ENCODE measurements around the gene BAZ2B.

The BAZ2B gene

DNA sequence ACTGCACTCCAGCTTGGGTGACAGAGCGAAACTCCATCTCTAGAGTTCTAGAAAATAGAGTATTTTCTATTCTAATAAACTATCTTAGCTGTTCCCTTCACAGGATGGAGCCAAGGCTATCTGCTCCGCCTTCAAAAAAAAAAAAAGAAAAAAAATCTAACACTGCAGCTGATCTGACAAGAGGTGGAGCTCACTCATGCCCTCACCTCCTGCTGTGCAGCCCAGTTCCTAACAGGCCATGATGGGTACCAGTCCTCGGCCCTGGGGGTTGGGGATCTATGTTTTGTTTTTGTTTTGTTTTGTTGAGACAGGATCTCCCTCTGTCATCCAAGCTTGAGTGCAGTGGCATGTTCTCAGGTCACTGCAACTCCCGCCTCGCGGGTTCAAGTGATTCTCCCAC lies 332.8 kb downstream of the BAZ2B start:
- H3K9ac ChIP-seq (ENCODE audit: low read depth, low read length): no peak overlapping the region
- H3K4me3 ChIP-seq (ENCODE audit: low read depth, low read length): no peak overlapping the region
- H3K4me1 ChIP-seq (ENCODE audit: control insufficient read depth, insufficient read depth, low read length): peaks cover 7% of the 10 kb centered on the region; the same call in 1 of the 2 replicates
- no peaks in the 10 kb centered on the region for H3K27me3 ChIP-seq (ENCODE audit: control insufficient read depth, insufficient read depth, low read length)
- H3K27ac ChIP-seq (ENCODE audit: low read depth, low read length): no peak overlapping the region
- H3K9me3 ChIP-seq (ENCODE audit: control insufficient read depth, insufficient read depth, low read length): no peaks in the 10 kb centered on the region
- 0 out of 2 replicates have a peak, but pooled peaks cover 4% of the 10 kb centered on the region for H3K36me3 ChIP-seq (ENCODE audit: control insufficient read depth, insufficient read depth, low read length)

DNA sequence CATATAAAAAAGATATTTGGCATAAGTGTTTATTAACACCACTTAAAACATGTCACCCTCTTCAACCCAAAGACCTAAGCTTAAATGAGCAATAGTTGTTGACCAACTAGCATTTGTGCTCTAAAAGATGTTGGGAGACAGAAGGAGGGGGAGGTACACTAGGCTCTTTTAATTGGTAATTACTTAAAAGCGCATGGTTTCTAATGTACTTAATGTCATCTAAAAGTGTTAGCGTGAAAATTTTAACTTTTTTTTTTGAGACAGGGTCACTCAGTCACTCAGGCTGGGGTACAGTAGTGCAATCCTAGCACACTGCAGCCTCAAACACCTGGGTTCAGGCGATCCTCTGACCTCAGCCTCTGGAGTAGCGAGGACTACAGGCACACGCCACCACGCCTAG lies 335.3 kb downstream of the BAZ2B start:
- Histone ChIP-seq H3K9ac (ENCODE audit: low read depth, low read length) (no peak overlapping the region), H3K4me3 (ENCODE audit: low read depth, low read length) (no peak overlapping the region), H3K9me3 (ENCODE audit: control insufficient read depth, insufficient read depth, low read length) (no peaks in the 10 kb centered on the region), H3K4me1 (ENCODE audit: control insufficient read depth, insufficient read depth, low read length) (no peaks in the 10 kb centered on the region), H3K27me3 (ENCODE audit: control insufficient read depth, insufficient read depth, low read length) (no peaks in the 10 kb centered on the region), H3K27ac (ENCODE audit: low read depth, low read length) (no peak overlapping the region), H3K36me3 (ENCODE audit: control insufficient read depth, insufficient read depth, low read length) (0 out of 2 replicates have a peak, but pooled peaks cover 4% of the 10 kb centered on the region)

DNA sequence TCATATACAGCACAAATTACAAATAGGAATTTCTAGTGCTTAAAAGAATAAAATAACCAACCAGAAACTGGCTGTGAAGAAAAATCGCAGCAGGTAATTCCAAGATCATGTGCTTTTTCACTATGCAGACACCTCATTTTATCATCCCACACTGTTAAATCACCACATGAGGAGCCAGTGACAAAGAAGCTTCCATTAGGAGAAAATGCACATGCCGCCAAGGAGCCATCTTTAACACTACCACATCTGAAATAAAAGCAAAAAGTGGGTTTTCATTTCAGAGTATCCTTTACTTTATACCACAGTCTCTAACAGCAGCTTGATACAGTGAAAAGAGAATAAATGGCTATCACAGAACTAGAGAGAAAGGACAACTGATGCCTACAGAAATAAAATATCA lies 336.6 kb downstream of the BAZ2B start:
- Histone ChIP-seq H3K36me3 (ENCODE audit: control insufficient read depth, insufficient read depth, low read length) (peaks cover 4% of the 10 kb centered on the region; the same call in 1 of the 2 replicates), H3K27ac (ENCODE audit: low read depth, low read length) (no peak overlapping the region), H3K9me3 (ENCODE audit: control insufficient read depth, insufficient read depth, low read length) (no peaks in the 10 kb centered on the region)

DNA sequence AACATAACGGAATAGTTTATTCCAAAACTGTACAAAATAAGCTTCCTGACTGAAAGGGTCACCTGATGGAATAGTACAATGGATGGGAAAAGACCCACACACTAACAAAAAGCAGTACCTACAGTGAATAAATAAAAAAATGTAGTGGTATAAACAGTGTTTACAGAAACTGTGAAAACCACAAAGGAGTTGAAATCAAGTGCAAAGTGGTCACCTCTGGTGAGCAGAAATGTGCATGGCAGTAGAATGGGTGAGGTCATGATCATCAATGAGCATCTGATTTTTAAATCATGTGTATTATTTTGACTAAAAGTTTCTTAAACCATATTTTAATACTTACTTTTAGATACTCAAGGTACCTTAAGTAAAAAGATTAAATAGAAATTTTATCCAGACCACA lies 341.2 kb downstream of the BAZ2B start:
- Histone ChIP-seq H3K9ac (ENCODE audit: low read depth, low read length) (no peak overlapping the region), H3K9me3 (ENCODE audit: control insufficient read depth, insufficient read depth, low read length) (no peaks in the 10 kb centered on the region), H3K27me3 (ENCODE audit: control insufficient read depth, insufficient read depth, low read length) (no peaks in the 10 kb centered on the region), H3K4me1 (ENCODE audit: control insufficient read depth, insufficient read depth, low read length) (no peaks in the 10 kb centered on the region), H3K4me3 (ENCODE audit: low read depth, low read length) (no peak overlapping the region), H3K36me3 (ENCODE audit: control insufficient read depth, insufficient read depth, low read length) (peaks cover 9% of the 10 kb centered on the region), H3K27ac (ENCODE audit: low read depth, low read length) (no peak overlapping the region)

More for the DNA sequence above, 336.6 kb downstream of the BAZ2B start:
- H3K4me1 ChIP-seq (ENCODE audit: control insufficient read depth, insufficient read depth, low read length): no peaks in the 10 kb centered on the region
- no peak overlapping the region for H3K9ac ChIP-seq (ENCODE audit: low read depth, low read length)
- no peak overlapping the region for H3K4me3 ChIP-seq (ENCODE audit: low read depth, low read length)
- no peaks in the 10 kb centered on the region for H3K27me3 ChIP-seq (ENCODE audit: control insufficient read depth, insufficient read depth, low read length)

DNA sequence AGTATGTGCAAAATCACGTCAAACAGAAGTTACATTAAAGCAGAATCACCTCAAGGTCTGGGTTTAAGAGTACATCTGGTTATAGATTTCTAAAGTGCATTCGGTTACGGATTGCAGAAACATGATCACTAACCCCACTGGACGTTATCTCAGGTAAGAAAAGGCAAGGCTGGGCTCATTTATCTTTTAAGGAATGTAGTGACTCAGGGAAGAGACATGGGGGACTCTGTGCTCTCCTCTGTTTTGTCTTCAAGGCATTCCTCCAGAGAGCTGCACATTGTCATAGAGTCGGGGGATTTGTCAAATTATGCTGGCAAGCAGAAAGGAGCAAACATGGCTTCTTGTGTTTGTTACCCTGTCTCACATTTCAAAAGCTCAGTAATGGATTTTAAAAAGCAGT lies 344.2 kb downstream of the BAZ2B start:
- H3K4me1 ChIP-seq (ENCODE audit: control insufficient read depth, insufficient read depth, low read length): no peaks in the 10 kb centered on the region
- H3K36me3 ChIP-seq (ENCODE audit: control insufficient read depth, insufficient read depth, low read length): peaks cover 9% of the 10 kb centered on the region
- no peak overlapping the region for H3K4me3 ChIP-seq (ENCODE audit: low read depth, low read length)
- no peak overlapping the region for H3K9ac ChIP-seq (ENCODE audit: low read depth, low read length)
- peak overlapping the region; percentile 78 for H3K27ac ChIP-seq (ENCODE audit: low read depth, low read length)
- no peaks in the 10 kb centered on the region for H3K9me3 ChIP-seq (ENCODE audit: control insufficient read depth, insufficient read depth, low read length)
- H3K27me3 ChIP-seq (ENCODE audit: control insufficient read depth, insufficient read depth, low read length): no peaks in the 10 kb centered on the region

DNA sequence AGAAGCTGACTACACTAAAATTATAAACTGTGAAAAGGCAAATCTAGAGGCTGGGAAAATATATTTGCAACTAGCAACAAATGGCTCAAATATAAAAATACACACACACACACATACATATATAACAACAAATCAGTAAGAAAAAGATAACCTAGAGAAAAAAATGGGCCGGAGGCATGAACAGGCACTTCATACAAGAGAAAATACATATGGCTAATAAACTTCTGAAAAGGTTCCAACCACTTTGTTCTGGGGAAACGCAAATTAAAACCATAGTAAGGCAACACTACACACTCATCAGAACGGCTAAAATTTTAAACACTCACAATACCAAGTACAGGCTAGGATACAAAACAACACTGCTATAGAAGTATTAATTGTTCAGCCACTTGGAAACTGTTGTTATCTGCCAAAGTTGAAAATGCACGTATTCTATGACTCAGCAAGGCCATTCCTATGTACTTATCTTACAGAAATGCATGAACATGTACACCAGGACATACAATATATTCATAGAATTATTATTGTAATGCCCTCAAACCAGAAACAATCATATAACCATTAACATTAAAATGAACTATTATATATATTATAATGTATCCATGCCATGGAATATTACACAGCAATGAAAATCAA lies 345.5 kb downstream of the BAZ2B start:
- no peaks in the 10 kb centered on the region for H3K27me3 ChIP-seq (ENCODE audit: control insufficient read depth, insufficient read depth, low read length)
- H3K27ac ChIP-seq (ENCODE audit: low read depth, low read length): no peak overlapping the region
- peaks cover 9% of the 10 kb centered on the region for H3K36me3 ChIP-seq (ENCODE audit: control insufficient read depth, insufficient read depth, low read length)
- no peaks in the 10 kb centered on the region for H3K9me3 ChIP-seq (ENCODE audit: control insufficient read depth, insufficient read depth, low read length)
- no peak overlapping the region for H3K4me3 ChIP-seq (ENCODE audit: low read depth, low read length)
- no peaks in the 10 kb centered on the region for H3K4me1 ChIP-seq (ENCODE audit: control insufficient read depth, insufficient read depth, low read length)
- no peak overlapping the region for H3K9ac ChIP-seq (ENCODE audit: low read depth, low read length)
